ENCODE measurements around the gene TMEM245.

TMEM245 gene

GRCh38 chr9:109098960-109099308 lies 20.8 kb downstream of the TMEM245 start:
- Mint-ChIP-seq H3K9me3 (peaks cover 3% of the 10 kb centered on the region), H3K27ac (no peak overlapping the region), H3K4me3 (no peak overlapping the region), H3K4me1 (peaks cover 83% of the 10 kb centered on the region), H3K36me3 (peaks cover 23% of the 10 kb centered on the region)
- DNase-seq (ENCODE audit: low spot score in 2 of 2) (no peak), ATAC-seq (no peak)

- peaks cover 84% of the 10 kb centered on the region for H3K4me1 Mint-ChIP-seq
- peaks cover 23% of the 10 kb centered on the region for H3K36me3 Mint-ChIP-seq
- ATAC-seq (no peak), DNase-seq (ENCODE audit: low spot score in 2 of 2) (no peak)
- peak overlapping the region; percentile 66 for H3K27ac Mint-ChIP-seq
- peak overlapping the region; percentile 35 for H3K4me3 Mint-ChIP-seq
- H3K9me3 Mint-ChIP-seq: peaks cover under 1% of the 10 kb centered on the region
Observed at GRCh38 chr9:109098171-109098959, 21.4 kb downstream of the TMEM245 start.

GRCh38 chr9:109097146-109097545 lies 22.6 kb downstream of the TMEM245 start:
- no peak for DNase-seq (ENCODE audit: low spot score in 2 of 2)
- H3K36me3 Mint-ChIP-seq: peaks cover 26% of the 10 kb centered on the region
- peaks cover 86% of the 10 kb centered on the region for H3K4me1 Mint-ChIP-seq

DNA sequence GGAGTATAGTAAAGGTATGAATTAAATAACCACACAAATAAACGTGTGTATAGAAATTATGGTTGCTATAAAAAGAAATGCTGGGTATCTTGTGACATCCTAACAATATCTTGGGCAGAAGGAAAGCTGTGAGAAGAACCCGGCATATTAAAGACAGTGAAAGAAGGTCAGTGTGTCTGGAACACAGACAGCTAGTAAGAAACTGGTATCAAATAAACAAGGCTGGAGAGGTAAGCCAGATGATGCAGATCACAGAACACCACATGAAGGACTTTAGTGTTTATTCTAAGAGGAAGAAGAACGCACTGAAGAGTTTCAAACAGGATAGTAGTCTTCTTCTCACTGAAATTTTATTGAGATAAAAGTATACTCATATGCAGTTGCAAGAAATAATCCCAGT lies 24.4 kb downstream of the TMEM245 start:
- Mint-ChIP-seq H3K4me3 (no peak overlapping the region), H3K27ac (peak overlapping the region; percentile 33), H3K36me3 (peaks cover 43% of the 10 kb centered on the region), H3K4me1 (peaks cover 80% of the 10 kb centered on the region), H3K9me3 (no peaks in the 10 kb centered on the region)
- ATAC-seq (no peak), DNase-seq (ENCODE audit: low spot score in 2 of 2) (no peak)

More at GRCh38 chr9:109097146-109097545, 22.6 kb downstream of the TMEM245 start:
- H3K9me3 Mint-ChIP-seq: no peaks in the 10 kb centered on the region
- H3K27ac Mint-ChIP-seq: peak overlapping the region; percentile 9
- no peak overlapping the region for H3K4me3 Mint-ChIP-seq
- no peak for ATAC-seq

- Mint-ChIP-seq H3K4me3 (no peak overlapping the region), H3K4me1 (peaks cover 74% of the 10 kb centered on the region), H3K36me3 (peaks cover 53% of the 10 kb centered on the region), H3K9me3 (no peaks in the 10 kb centered on the region), H3K27ac (no peak overlapping the region)
- DNase-seq (ENCODE audit: low spot score in 2 of 2): no peak
- ATAC-seq: no peak
Observed at GRCh38 chr9:109094268-109094667, 25.5 kb downstream of the TMEM245 start.

DNA sequence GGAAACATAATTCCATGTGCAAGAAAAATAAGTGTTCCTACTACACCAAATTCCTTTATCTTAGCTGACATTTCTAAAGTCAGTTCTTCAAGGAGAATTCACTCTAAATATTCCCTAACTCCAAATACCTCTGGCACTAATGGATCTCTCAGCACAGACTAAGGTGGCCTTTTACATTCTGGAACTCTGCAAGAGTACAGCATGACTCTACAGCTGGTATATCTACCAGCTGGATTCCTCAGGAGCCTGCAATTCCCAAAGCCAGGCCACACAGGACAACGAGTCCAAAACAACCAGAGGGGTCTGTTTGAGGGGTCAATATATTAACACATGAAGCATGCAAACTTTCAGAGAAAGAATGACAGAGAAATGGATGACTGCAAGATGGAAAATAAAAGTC lies 27.2 kb downstream of the TMEM245 start:
- H3K4me1 Mint-ChIP-seq: peaks cover 58% of the 10 kb centered on the region
- ATAC-seq: no peak
- no peak overlapping the region for H3K4me3 Mint-ChIP-seq
- no peak overlapping the region for H3K27ac Mint-ChIP-seq
- no peaks in the 10 kb centered on the region for H3K9me3 Mint-ChIP-seq
- no peak for DNase-seq (ENCODE audit: low spot score in 2 of 2)
- H3K36me3 Mint-ChIP-seq: peaks cover 64% of the 10 kb centered on the region

- peaks cover 55% of the 10 kb centered on the region for H3K4me1 Mint-ChIP-seq
- H3K9me3 Mint-ChIP-seq: no peaks in the 10 kb centered on the region
- peak; percentile 97 for ATAC-seq
- peak overlapping the region; percentile 71 for H3K27ac Mint-ChIP-seq
- H3K4me3 Mint-ChIP-seq: peak overlapping the region; percentile 13
- no peak for DNase-seq (ENCODE audit: low spot score in 2 of 2)
- H3K36me3 Mint-ChIP-seq: peaks cover 68% of the 10 kb centered on the region
Observed at GRCh38 chr9:109092051-109092580, 27.6 kb downstream of the TMEM245 start.

DNA sequence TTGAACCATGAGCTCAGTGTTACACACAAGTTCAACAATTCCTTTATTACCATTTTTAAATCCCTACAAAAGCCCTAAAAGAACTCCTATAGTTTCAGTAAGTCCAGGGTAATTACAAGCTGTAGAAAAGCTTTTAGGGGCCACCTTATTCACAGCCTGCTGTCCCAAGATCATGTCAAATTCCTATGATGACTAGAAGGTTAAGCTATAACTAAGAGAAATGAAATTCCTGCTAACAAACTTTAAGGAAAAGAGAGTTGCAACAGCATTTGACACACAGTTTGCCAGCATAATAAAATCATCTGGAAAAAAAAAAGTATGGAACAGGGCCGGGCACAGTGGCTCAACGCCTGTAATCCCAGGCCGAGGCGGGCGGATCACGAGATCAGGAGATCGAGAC lies 31.5 kb downstream of the TMEM245 start:
- H3K9me3 Mint-ChIP-seq: no peaks in the 10 kb centered on the region
- ATAC-seq (no peak), DNase-seq (ENCODE audit: low spot score in 2 of 2) (no peak)
- no peak overlapping the region for H3K27ac Mint-ChIP-seq
- H3K4me3 Mint-ChIP-seq: no peak overlapping the region
- peaks cover 96% of the 10 kb centered on the region for H3K36me3 Mint-ChIP-seq
- peaks cover 21% of the 10 kb centered on the region for H3K4me1 Mint-ChIP-seq

GRCh38 chr9:109087795-109088194 lies 32.0 kb downstream of the TMEM245 start:
- Mint-ChIP-seq H3K4me3 (no peak overlapping the region), H3K36me3 (peaks cover 96% of the 10 kb centered on the region), H3K9me3 (no peaks in the 10 kb centered on the region), H3K4me1 (peaks cover 17% of the 10 kb centered on the region), H3K27ac (no peak overlapping the region)
- DNase-seq (ENCODE audit: low spot score in 2 of 2): no peak
- no peak for ATAC-seq

- H3K36me3 Mint-ChIP-seq: peaks cover 93% of the 10 kb centered on the region
- H3K4me3 Mint-ChIP-seq: no peak overlapping the region
- H3K4me1 Mint-ChIP-seq: peaks cover 4% of the 10 kb centered on the region
- H3K9me3 Mint-ChIP-seq: no peaks in the 10 kb centered on the region
- H3K27ac Mint-ChIP-seq: no peak overlapping the region
- DNase-seq (ENCODE audit: low spot score in 2 of 2): no peak
- no peak for ATAC-seq
Observed at GRCh38 chr9:109086221-109086620, 33.5 kb downstream of the TMEM245 start.

GRCh38 chr9:109085510-109085909 lies 34.2 kb downstream of the TMEM245 start:
- ATAC-seq (no peak), DNase-seq (ENCODE audit: low spot score in 2 of 2) (no peak)
- Mint-ChIP-seq H3K4me3 (no peak overlapping the region), H3K36me3 (peaks cover 93% of the 10 kb centered on the region), H3K4me1 (no peaks in the 10 kb centered on the region), H3K9me3 (no peaks in the 10 kb centered on the region), H3K27ac (no peak overlapping the region)

DNA sequence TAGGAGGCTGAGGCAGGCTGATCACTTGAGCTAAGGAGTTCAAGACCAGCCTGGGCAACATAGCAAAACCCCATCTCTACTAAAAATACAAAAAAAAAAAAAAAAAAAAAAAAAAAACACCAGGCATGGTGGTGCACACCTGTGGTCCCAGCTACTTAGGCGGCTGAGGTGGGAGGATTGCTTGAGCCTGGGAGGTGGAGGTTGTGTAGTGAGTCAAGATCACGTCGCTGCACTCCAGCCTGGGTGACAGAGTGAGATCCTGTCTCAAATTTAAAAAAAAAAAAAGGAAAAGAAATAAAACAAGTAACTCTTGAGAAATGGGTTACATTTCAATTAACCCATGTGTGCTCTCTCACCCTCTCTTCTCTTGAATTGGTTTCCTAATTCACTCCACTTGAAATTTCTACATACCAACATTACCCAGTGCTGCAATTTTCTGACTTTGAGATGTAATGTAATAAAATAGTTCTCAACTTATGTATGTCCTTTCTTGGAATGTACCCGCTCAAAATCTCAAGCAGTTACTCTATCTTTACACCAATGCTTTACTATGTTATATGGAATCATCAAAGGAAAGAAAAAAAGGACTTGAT lies 35.8 kb downstream of the TMEM245 start:
- peaks cover 93% of the 10 kb centered on the region for H3K36me3 Mint-ChIP-seq
- no peak overlapping the region for H3K4me3 Mint-ChIP-seq
- DNase-seq (ENCODE audit: low spot score in 2 of 2): no peak
- no peak for ATAC-seq
- no peaks in the 10 kb centered on the region for H3K9me3 Mint-ChIP-seq
- H3K4me1 Mint-ChIP-seq: no peaks in the 10 kb centered on the region
- no peak overlapping the region for H3K27ac Mint-ChIP-seq

DNA sequence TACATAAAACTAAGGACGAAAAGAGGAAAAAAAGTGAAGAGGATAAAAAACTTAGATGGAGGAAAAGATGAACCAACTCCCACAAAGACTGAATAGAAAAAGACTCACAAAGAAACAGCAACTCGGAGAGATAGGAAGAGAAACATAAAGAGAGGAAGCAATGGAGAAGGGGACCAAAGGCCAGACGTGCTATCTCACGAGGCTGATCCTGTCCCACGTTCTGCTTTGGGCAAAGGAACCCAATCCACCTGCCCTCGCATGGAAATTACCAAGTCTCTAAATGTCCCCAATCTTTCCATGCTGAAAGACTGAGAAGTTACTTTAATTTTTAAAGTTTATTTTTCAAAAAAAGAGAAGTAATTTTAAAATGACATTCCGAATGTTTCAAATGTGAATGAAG lies 36.6 kb downstream of the TMEM245 start:
- no peaks in the 10 kb centered on the region for H3K9me3 Mint-ChIP-seq
- ATAC-seq: no peak
- DNase-seq (ENCODE audit: low spot score in 2 of 2): no peak
- no peak overlapping the region for H3K4me3 Mint-ChIP-seq
- H3K27ac Mint-ChIP-seq: no peak overlapping the region
- H3K4me1 Mint-ChIP-seq: no peaks in the 10 kb centered on the region
- peaks cover 93% of the 10 kb centered on the region for H3K36me3 Mint-ChIP-seq

DNA sequence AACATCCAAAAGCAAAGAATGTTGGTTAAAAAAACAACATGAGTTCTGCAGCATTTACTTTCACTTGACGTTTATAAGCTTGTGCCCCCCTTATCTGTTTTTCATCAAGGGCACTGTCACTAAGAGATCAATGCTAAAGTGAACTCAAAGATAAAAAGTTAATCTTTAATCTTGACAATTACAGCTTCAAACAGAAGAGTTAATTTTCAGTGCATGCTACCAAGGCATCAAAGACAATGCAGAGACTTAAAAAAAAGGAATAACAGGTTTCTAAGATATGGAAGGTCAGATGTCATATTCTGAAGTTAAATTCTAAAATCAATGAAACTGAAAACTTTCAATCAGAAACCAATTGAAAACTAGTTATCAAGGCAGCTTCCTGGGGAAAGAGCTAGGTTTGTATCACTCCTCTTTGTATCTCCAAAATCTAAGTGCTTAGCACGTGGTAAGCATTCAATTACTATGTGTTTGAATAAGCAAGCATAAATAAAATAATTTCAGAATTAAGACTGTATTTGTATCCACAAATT lies 37.6 kb downstream of the TMEM245 start:
- no peaks in the 10 kb centered on the region for H3K4me1 Mint-ChIP-seq
- ATAC-seq (no peak), DNase-seq (ENCODE audit: low spot score in 2 of 2) (no peak)
- no peaks in the 10 kb centered on the region for H3K9me3 Mint-ChIP-seq
- H3K27ac Mint-ChIP-seq: no peak overlapping the region
- H3K4me3 Mint-ChIP-seq: no peak overlapping the region
- peaks cover 87% of the 10 kb centered on the region for H3K36me3 Mint-ChIP-seq

DNA sequence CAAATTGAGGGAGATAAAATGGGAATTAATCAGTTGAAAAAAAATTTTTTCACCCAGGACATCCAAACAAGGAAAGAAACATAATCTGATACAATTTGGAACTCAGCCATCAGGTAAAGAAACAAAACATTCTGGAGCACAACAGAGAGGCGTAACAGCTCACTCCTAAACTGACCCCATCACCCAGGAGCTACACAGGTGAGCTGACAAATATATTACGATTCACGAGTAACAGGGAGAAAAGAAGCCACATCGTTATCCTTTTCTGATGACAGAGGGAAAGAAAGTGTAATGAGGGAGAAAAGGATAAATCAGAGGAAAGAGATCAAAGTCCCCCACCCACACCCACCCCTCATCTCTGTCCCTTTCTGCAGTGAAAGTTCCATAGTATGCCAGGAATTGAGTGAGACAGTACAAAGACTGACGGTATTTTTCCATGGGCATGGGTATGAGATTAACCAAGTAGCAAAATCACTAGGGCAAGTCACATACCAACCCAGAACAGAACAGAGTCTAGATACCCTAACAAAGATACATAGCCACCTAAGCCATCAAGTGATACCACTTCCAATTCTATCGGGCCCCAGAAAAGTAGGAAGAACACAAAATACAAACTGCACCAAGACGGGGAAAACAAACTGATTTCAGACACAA lies 45.4 kb downstream of the TMEM245 start:
- ATAC-seq (no peak), DNase-seq (ENCODE audit: low spot score in 2 of 2) (no peak)
- Mint-ChIP-seq H3K27ac (peak overlapping the region; percentile 29), H3K4me3 (no peak overlapping the region), H3K9me3 (no peaks in the 10 kb centered on the region), H3K4me1 (no peaks in the 10 kb centered on the region), H3K36me3 (peaks cover 25% of the 10 kb centered on the region)
